ENCODE measurements around the gene TRIM40.
"Not testable (repeated sequence)": the region's sequence is repeated elsewhere in the genome, so short reads cannot be mapped to it uniquely, and the experiment has no call there.

The TRIM40 gene

GRCh38 chr6:30129265-30130178 is 6.4 kb upstream of the TRIM40 start:
- TF ChIP-seq, protein P1, sequence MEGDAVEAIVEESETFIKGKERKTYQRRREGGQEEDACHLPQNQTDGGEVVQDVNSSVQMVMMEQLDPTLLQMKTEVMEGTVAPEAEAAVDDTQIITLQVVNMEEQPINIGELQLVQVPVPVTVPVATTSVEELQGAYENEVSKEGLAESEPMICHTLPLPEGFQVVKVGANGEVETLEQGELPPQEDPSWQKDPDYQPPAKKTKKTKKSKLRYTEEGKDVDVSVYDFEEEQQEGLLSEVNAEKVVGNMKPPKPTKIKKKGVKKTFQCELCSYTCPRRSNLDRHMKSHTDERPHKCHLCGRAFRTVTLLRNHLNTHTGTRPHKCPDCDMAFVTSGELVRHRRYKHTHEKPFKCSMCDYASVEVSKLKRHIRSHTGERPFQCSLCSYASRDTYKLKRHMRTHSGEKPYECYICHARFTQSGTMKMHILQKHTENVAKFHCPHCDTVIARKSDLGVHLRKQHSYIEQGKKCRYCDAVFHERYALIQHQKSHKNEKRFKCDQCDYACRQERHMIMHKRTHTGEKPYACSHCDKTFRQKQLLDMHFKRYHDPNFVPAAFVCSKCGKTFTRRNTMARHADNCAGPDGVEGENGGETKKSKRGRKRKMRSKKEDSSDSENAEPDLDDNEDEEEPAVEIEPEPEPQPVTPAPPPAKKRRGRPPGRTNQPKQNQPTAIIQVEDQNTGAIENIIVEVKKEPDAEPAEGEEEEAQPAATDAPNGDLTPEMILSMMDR (IDR thresholded peaks at IDR 0.05; ENCODE audit: control insufficient read depth, extremely low read depth, insufficient read depth) = no peak
- no peak for DNase-seq (ENCODE audit: low read depth)
- H3K4me3 ChIP-seq (ENCODE audit: low read depth, low read length) = no peak overlapping the region

DNA sequence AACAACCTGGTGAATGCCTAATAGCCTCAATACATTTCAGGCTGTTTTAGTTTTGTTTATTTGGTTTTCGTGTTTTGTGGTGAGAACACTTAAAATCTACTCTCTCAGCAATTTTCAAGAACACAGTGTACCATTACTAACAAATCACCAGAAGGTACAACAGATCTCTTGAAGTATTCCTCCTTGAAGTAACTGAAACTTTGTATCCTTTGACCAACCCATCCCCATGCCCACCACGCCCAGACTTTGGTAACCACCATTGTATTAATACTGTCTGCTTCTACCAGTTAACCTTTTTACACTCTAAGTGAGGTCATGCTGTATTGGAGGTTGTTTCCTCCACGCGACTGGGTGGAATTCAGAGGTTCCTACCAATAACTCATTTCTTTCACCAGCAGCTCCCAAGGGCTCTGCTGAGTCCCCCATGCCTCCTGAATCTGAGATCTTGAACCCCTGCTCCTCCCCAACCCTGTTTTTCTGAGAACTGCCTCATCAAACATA is 5.7 kb upstream of the TRIM40 start:
- no peak overlapping the region for H3K4me3 ChIP-seq (ENCODE audit: low read depth, low read length)
- TF ChIP-seq, protein P1 (IDR thresholded peaks at IDR 0.05; ENCODE audit: control insufficient read depth, extremely low read depth, insufficient read depth) = no peak
- no peak for DNase-seq (ENCODE audit: low read depth)

DNA sequence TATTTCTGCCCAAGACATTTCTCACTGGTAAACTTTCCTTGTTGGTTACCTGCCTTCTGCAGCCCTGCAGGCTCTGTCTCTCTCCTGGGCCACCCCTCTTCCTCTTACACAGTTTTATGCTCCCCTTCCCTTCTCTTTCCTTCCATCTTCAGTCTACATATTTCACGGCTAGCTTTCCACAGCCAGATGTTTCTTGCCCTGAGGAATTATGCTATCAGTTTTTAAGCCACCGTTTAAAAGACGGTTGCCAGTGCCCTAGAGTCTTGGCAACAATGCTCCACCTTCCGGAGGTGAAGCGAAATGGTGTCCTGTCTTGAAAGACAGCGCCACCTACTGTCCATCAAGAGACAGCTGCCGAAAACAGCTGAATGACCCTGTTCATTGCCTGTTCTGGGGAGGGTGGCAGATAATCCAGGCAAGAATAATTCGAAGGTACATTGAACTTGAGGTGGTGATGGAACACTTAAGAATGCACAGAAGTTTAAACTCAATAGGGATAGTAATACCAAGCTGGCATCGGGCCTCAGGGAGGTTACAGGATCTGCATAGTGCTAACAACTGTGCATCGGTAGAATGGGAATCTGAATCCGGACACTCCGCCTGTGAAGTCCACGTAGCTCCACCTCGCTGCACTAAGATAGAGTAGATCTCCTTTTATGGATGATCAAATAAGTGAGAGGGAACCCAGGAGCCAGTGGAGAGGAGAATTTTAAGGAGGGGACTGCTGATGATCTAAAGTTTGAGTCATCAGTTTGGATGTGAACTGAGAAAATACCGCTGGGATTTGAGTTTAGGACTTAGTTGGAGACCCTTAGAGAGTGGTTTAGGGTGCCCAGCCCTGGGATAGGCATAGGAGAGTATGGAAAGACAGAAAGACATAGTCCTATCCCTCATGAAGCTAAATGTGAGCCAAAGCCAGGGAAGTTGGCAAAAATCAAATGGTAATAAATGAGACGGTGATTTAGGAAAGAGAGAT is 4.8 kb upstream of the TRIM40 start:
- DNase-seq (ENCODE audit: low read depth) = peak; percentile 71
- TF ChIP-seq, protein P1 (IDR thresholded peaks at IDR 0.05; ENCODE audit: control insufficient read depth, extremely low read depth, insufficient read depth) = peak; percentile 100
- no peak overlapping the region for H3K4me3 ChIP-seq (ENCODE audit: low read depth, low read length)

- H3K4me3 ChIP-seq (ENCODE audit: low read depth, low read length) = no peak overlapping the region
- no peak for DNase-seq (ENCODE audit: low read depth)
- TF ChIP-seq, protein P1 (IDR thresholded peaks at IDR 0.05; ENCODE audit: control insufficient read depth, extremely low read depth, insufficient read depth) = no peak
Measured at GRCh38 chr6:30131947-30132497, 3.9 kb upstream of the TRIM40 start.

DNA sequence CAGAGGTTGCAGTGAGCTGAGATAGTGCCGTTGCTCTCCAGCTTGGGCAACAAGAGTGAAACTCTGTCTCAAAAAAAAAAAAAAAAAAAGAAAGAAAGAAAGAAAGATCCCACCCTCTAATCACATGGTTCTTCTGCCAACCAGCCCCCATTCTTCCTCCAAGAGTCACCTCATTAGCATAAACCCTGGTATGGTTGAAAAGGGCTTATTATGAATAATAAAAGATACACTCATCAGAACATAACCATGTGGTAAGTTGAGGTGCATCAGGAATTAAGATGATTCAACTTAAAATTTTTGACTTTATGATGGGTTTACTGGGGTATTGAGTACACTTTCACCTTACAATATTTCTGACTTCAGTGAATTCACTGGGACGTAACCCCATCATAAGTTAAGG is 793 bp upstream of the TRIM40 start:
- no peak for DNase-seq (ENCODE audit: low read depth)
- TF ChIP-seq, protein P1 (IDR thresholded peaks at IDR 0.05; ENCODE audit: control insufficient read depth, extremely low read depth, insufficient read depth) = no peak
- no peak overlapping the region for H3K4me3 ChIP-seq (ENCODE audit: low read depth, low read length)

- TF ChIP-seq, protein P1 (IDR thresholded peaks at IDR 0.05; ENCODE audit: control insufficient read depth, extremely low read depth, insufficient read depth) = no peak
- no peak for DNase-seq (ENCODE audit: low read depth)
- H3K4me3 ChIP-seq (ENCODE audit: low read depth, low read length) = no peak overlapping the region
Measured at GRCh38 chr6:30136570-30137286, 788 bp downstream of the TRIM40 start.

DNA sequence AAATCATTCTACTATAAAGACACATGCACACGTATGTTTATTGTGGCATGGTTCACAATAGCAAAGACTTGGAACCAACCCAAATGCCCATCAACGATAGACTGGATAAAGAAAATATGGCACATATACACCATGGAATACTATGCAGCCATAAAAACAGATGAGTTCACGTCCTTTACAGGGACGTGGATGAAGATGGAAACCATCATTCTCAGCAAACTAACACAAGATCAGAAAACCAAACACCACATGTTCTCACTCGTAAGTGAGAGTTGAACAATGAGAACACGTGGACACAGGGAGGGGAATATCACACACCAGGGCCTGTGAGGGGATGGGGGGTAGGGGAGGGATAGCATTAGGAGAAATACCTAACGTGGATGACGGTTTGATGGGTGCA is 4.3 kb downstream of the TRIM40 start:
- not testable (repeated sequence) for DNase-seq (ENCODE audit: low read depth); H3K4me3 ChIP-seq (ENCODE audit: low read depth, low read length)

Measured in LNCaP clone FGC (cell line).